HCT116 (cell line): ENCODE data around the gene WDR59.

ENCODE experiments used
- EZH2 ChIP-seq: fragments of 200-600 bp; sonication (generic); IDR thresholded peaks from 2 replicates; pipeline ENCODE4 v1.6.1; 2017; ENCODE audit warnings: antibody characterized with exemption, mixed run types
- POLR2A ChIP-seq: IDR thresholded peaks from 2 replicates; pipeline ENCODE4 v1.7.0; 2011; ENCODE audit warnings: borderline replicate concordance; ENCODE audit not compliant: insufficient read depth, insufficient read length; ENCODE audit errors: extremely low read depth
- POLR2AphosphoS5 ChIP-seq: IDR thresholded peaks from 2 replicates; pipeline ENCODE4 v1.6.1; 2011; ENCODE audit warnings: mild to moderate bottlenecking, low read depth, low read length, moderate library complexity
- TF ChIP-seq, protein P1 (sequence below), 3 experiments: fragments of 200-600 bp in 1 of 3; sonication (generic) in 1 of 3; IDR thresholded peaks in 2 of 3; conservative IDR thresholded peaks in 1 of 3; 2 replicates each; pipeline ENCODE4 v1.5.1; 2012 to 2017; ENCODE audit warnings: low read depth in 2 of 3, low read length in 2 of 3, antibody characterized with exemption in 1 of 3, borderline replicate concordance in 1 of 3, control low read depth in 1 of 3, mild to moderate bottlenecking in 1 of 3, mixed read lengths in 1 of 3, mixed run types in 1 of 3, moderate library complexity in 1 of 3; ENCODE audit not compliant: insufficient read depth in 1 of 3
- TF ChIP-seq, protein P2 (sequence below): IDR thresholded peaks from 2 replicates; pipeline ENCODE4 v1.6.1; 2012
- TF ChIP-seq, protein P3 (sequence below): IDR thresholded peaks from 2 replicates; pipeline ENCODE4 v1.6.1; 2012; ENCODE audit warnings: low read depth

GRCh38 chr16:74841469-74841868 lies 143.5 kb downstream of the WDR59 start:
- TF ChIP-seq, protein P1, sequence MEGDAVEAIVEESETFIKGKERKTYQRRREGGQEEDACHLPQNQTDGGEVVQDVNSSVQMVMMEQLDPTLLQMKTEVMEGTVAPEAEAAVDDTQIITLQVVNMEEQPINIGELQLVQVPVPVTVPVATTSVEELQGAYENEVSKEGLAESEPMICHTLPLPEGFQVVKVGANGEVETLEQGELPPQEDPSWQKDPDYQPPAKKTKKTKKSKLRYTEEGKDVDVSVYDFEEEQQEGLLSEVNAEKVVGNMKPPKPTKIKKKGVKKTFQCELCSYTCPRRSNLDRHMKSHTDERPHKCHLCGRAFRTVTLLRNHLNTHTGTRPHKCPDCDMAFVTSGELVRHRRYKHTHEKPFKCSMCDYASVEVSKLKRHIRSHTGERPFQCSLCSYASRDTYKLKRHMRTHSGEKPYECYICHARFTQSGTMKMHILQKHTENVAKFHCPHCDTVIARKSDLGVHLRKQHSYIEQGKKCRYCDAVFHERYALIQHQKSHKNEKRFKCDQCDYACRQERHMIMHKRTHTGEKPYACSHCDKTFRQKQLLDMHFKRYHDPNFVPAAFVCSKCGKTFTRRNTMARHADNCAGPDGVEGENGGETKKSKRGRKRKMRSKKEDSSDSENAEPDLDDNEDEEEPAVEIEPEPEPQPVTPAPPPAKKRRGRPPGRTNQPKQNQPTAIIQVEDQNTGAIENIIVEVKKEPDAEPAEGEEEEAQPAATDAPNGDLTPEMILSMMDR (IDR thresholded peaks at IDR 0.05 in 2 of 3, conservative IDR thresholded peaks at IDR 0.05 in 1 of 3; ENCODE audit: borderline replicate concordance in 1 of 3, insufficient read depth in 1 of 3, low read depth in 2 of 3, low read length in 2 of 3), result no peak
- no peak for TF ChIP-seq POLR2A
- no peak for TF ChIP-seq EZH2
- TF ChIP-seq, protein P2, sequence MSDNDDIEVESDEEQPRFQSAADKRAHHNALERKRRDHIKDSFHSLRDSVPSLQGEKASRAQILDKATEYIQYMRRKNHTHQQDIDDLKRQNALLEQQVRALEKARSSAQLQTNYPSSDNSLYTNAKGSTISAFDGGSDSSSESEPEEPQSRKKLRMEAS, result no peak
- no peak for TF ChIP-seq POLR2AphosphoS5
- TF ChIP-seq, protein P3, sequence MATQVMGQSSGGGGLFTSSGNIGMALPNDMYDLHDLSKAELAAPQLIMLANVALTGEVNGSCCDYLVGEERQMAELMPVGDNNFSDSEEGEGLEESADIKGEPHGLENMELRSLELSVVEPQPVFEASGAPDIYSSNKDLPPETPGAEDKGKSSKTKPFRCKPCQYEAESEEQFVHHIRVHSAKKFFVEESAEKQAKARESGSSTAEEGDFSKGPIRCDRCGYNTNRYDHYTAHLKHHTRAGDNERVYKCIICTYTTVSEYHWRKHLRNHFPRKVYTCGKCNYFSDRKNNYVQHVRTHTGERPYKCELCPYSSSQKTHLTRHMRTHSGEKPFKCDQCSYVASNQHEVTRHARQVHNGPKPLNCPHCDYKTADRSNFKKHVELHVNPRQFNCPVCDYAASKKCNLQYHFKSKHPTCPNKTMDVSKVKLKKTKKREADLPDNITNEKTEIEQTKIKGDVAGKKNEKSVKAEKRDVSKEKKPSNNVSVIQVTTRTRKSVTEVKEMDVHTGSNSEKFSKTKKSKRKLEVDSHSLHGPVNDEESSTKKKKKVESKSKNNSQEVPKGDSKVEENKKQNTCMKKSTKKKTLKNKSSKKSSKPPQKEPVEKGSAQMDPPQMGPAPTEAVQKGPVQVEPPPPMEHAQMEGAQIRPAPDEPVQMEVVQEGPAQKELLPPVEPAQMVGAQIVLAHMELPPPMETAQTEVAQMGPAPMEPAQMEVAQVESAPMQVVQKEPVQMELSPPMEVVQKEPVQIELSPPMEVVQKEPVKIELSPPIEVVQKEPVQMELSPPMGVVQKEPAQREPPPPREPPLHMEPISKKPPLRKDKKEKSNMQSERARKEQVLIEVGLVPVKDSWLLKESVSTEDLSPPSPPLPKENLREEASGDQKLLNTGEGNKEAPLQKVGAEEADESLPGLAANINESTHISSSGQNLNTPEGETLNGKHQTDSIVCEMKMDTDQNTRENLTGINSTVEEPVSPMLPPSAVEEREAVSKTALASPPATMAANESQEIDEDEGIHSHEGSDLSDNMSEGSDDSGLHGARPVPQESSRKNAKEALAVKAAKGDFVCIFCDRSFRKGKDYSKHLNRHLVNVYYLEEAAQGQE, result no peak
